Vagina (tissue), 2 donors: ENCODE data around the gene TNFRSF14. TPM values are rescaled to one million over a fixed set of nuclear protein-coding genes. Genes with fewer than 3 reads are reported as not detected.

Experiments used
- DNase-seq, 2 donors: peaks; one replicate each; pipeline ENCODE4 v3.0.0-alpha.2; 2017; ENCODE audit errors: extremely low spot score in 2 of 2
- H3K27ac ChIP-seq: fragments of 200-600 bp; sonication (generic); one replicate; pipeline ENCODE4 v1.5.1; 2019
- H3K27me3 ChIP-seq: fragments of 200-600 bp; sonication (generic); one replicate; pipeline ENCODE4 v1.5.1; 2019
- H3K36me3 ChIP-seq, 2 donors: fragments of 200-600 bp; sonication (generic); one replicate each; pipeline ENCODE4 v1.5.1; 2017 to 2019
- H3K4me1 ChIP-seq: fragments of 200-600 bp; sonication (generic); one replicate; pipeline ENCODE4 v1.5.1; 2019
- H3K4me3 ChIP-seq, 2 donors: fragments of 200-600 bp; sonication (generic); 1 replicate in 1 of 2; 2 replicates in 1 of 2; pipeline ENCODE4 v1.5.1; 2016 to 2019
- H3K9me3 ChIP-seq: fragments of 200-600 bp; sonication (generic); one replicate; pipeline ENCODE4 v1.5.1; 2019
- CTCF ChIP-seq, 3 experiments: fragments of 450-650 bp in 2 of 3; fragments of 200-600 bp in 1 of 3; sonication (generic) in 1 of 3; IDR thresholded peaks; one replicate each; pipeline ENCODE4 v1.5.1; 2017 to 2019; ENCODE audit warnings: antibody characterized with exemption in 3 of 3, mild to moderate bottlenecking in 2 of 3, moderate library complexity in 2 of 3
- POLR2A ChIP-seq, 2 donors: fragments of 450-650 bp; IDR thresholded peaks; one replicate each; pipeline ENCODE4 v1.6.1; 2017; ENCODE audit warnings: antibody characterized with exemption in 2 of 2, mild to moderate bottlenecking in 2 of 2, moderate library complexity in 2 of 2
- POLR2AphosphoS5 ChIP-seq, 2 donors: sonication (generic); formaldehyde crosslinking; IDR thresholded peaks; one replicate each; pipeline ENCODE4 v1.9.0; 2017; ENCODE audit warnings: antibody characterized with exemption in 2 of 2, mild to moderate bottlenecking in 2 of 2, low read depth in 1 of 2; ENCODE audit not compliant: insufficient read depth in 1 of 2
- intact Hi-C: fragments of 100-400 bp; cut with DNase I; formaldehyde crosslinking; loops from one replicate; pipeline ENCODE4 v1.15.1; 2023
- total RNA-seq: library from RNA; depleted of rRNA; stranded (reverse); fragments of >200 nt; gene quantifications from one replicate; pipeline ENCODE4 v1.2.3, GENCODE V29; 2016

The TNFRSF14 gene
- total RNA-seq, 1 donor from 2014 or later: 49.6 TPM

GRCh38 chr1:2602866-2603520 lies 46.8 kb downstream of the TNFRSF14 start:
- no peaks in the 10 kb centered on the region for H3K9me3 ChIP-seq
- no peak overlapping the region for H3K4me3 ChIP-seq
- no peaks in the 10 kb centered on the region for H3K36me3 ChIP-seq
- no peaks in the 10 kb centered on the region for H3K27me3 ChIP-seq
- no peaks in the 10 kb centered on the region for H3K4me1 ChIP-seq
- TF ChIP-seq POLR2AphosphoS5 (IDR thresholded peaks at IDR 0.05; ENCODE audit: insufficient read depth in 1 of 2, low read depth in 1 of 2): no peak
- no peak overlapping the region for H3K27ac ChIP-seq
- intact Hi-C loops: no loop called here
- DNase-seq: no peak

- Histone ChIP-seq H3K9me3 (no peaks in the 10 kb centered on the region), H3K27me3 (no peaks in the 10 kb centered on the region), H3K36me3 (no peaks in the 10 kb centered on the region), H3K4me3 (no peak overlapping the region), H3K27ac (no peak overlapping the region), H3K4me1 (no peaks in the 10 kb centered on the region)
- intact Hi-C loops: no loop called here
- TF ChIP-seq CTCF (IDR thresholded peaks at IDR 0.05): no peak
- no peak for TF ChIP-seq POLR2A (IDR thresholded peaks at IDR 0.05)
- TF ChIP-seq POLR2AphosphoS5 (IDR thresholded peaks at IDR 0.05; ENCODE audit: insufficient read depth in 1 of 2, low read depth in 1 of 2): no peak
- DNase-seq: no peak
These were observed 47.5 kb downstream of the TNFRSF14 start for GRCh38 chr1:2603521-2604155.

GRCh38 chr1:2604156-2604843 lies 48.1 kb downstream of the TNFRSF14 start:
- DNase-seq: no peak

GRCh38 chr1:2604844-2605508 lies 48.8 kb downstream of the TNFRSF14 start:
- no peak for TF ChIP-seq POLR2A (IDR thresholded peaks at IDR 0.05)
- TF ChIP-seq CTCF (IDR thresholded peaks at IDR 0.05): no peak
- TF ChIP-seq POLR2AphosphoS5 (IDR thresholded peaks at IDR 0.05; ENCODE audit: insufficient read depth in 1 of 2, low read depth in 1 of 2): no peak
- Histone ChIP-seq H3K4me3 (no peak overlapping the region), H3K27me3 (no peaks in the 10 kb centered on the region), H3K9me3 (no peaks in the 10 kb centered on the region), H3K4me1 (no peaks in the 10 kb centered on the region), H3K36me3 (no peaks in the 10 kb centered on the region), H3K27ac (no peak overlapping the region)
- DNase-seq: no peak
- intact Hi-C loops: no loop called here

More at GRCh38 chr1:2604156-2604843, 48.1 kb downstream of the TNFRSF14 start:
- H3K4me1 ChIP-seq: no peaks in the 10 kb centered on the region
- H3K9me3 ChIP-seq: no peaks in the 10 kb centered on the region
- intact Hi-C loops: no loop called here
- no peaks in the 10 kb centered on the region for H3K36me3 ChIP-seq
- no peak overlapping the region for H3K4me3 ChIP-seq
- no peaks in the 10 kb centered on the region for H3K27me3 ChIP-seq
- TF ChIP-seq POLR2A (IDR thresholded peaks at IDR 0.05) (no peak), POLR2AphosphoS5 (IDR thresholded peaks at IDR 0.05; ENCODE audit: insufficient read depth in 1 of 2, low read depth in 1 of 2) (no peak), CTCF (IDR thresholded peaks at IDR 0.05) (no peak)
- no peak overlapping the region for H3K27ac ChIP-seq
